HEK293 (cell line): Measurements from ENCODE around the gene TTC39C.
"Not testable (repeated sequence)": the region's sequence is repeated elsewhere in the genome, so short reads cannot be mapped to it uniquely, and the experiment has no call there.

Experiments used
- ZNF391 ChIP-seq: fragments of 450-650 bp; formaldehyde crosslinking; IDR thresholded peaks from 2 replicates; pipeline ENCODE4 v1.5.1; 2016; ENCODE audit warnings: low read depth, missing biosample characterization, missing genetic modification characterization, borderline replicate concordance
- TF ChIP-seq, protein P1 (sequence below): fragments of 450-650 bp; formaldehyde crosslinking; IDR thresholded peaks from 2 replicates; pipeline ENCODE4 v1.5.1; 2016; ENCODE audit warnings: missing biosample characterization, missing genetic modification characterization
- TF ChIP-seq, protein P2 (sequence below): fragments of 450-650 bp; formaldehyde crosslinking; IDR thresholded peaks from 2 replicates; pipeline ENCODE4 v1.5.1; 2016; ENCODE audit warnings: missing biosample characterization, missing genetic modification characterization, low read depth
- TF ChIP-seq, protein P3 (sequence below): fragments of 450-650 bp; formaldehyde crosslinking; IDR thresholded peaks from 2 replicates; pipeline ENCODE4 v1.5.1; 2016; ENCODE audit warnings: missing biosample characterization, missing genetic modification characterization

DNA sequence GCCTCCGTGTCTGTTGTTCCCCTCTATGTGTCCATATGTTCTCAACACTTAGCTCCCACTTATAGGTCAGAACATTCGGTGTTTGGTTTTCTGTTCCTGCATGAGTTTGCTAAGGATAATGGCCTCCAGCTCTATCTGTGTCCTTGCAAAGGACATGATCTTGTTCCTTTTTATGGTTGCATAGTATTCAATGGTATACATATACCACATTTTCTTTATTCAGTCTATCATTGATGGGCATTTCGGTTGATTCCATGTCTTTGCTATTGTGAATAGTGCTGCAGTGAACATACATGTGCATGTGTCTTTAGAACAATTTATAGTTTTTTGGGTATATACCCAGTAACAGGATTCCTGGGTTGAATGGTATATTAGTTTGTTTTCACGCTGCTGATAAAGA lies 44.8 kb downstream of the TTC39C start:
- not testable (repeated sequence) for TF ChIP-seq ZNF391 (tag by site-specific recombination)
- TF ChIP-seq, protein P1, sequence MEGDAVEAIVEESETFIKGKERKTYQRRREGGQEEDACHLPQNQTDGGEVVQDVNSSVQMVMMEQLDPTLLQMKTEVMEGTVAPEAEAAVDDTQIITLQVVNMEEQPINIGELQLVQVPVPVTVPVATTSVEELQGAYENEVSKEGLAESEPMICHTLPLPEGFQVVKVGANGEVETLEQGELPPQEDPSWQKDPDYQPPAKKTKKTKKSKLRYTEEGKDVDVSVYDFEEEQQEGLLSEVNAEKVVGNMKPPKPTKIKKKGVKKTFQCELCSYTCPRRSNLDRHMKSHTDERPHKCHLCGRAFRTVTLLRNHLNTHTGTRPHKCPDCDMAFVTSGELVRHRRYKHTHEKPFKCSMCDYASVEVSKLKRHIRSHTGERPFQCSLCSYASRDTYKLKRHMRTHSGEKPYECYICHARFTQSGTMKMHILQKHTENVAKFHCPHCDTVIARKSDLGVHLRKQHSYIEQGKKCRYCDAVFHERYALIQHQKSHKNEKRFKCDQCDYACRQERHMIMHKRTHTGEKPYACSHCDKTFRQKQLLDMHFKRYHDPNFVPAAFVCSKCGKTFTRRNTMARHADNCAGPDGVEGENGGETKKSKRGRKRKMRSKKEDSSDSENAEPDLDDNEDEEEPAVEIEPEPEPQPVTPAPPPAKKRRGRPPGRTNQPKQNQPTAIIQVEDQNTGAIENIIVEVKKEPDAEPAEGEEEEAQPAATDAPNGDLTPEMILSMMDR: not testable (repeated sequence)
- TF ChIP-seq, protein P2, sequence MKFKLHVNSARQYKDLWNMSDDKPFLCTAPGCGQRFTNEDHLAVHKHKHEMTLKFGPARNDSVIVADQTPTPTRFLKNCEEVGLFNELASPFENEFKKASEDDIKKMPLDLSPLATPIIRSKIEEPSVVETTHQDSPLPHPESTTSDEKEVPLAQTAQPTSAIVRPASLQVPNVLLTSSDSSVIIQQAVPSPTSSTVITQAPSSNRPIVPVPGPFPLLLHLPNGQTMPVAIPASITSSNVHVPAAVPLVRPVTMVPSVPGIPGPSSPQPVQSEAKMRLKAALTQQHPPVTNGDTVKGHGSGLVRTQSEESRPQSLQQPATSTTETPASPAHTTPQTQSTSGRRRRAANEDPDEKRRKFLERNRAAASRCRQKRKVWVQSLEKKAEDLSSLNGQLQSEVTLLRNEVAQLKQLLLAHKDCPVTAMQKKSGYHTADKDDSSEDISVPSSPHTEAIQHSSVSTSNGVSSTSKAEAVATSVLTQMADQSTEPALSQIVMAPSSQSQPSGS (tag by site-specific recombination): not testable (repeated sequence)
- TF ChIP-seq, protein P3, sequence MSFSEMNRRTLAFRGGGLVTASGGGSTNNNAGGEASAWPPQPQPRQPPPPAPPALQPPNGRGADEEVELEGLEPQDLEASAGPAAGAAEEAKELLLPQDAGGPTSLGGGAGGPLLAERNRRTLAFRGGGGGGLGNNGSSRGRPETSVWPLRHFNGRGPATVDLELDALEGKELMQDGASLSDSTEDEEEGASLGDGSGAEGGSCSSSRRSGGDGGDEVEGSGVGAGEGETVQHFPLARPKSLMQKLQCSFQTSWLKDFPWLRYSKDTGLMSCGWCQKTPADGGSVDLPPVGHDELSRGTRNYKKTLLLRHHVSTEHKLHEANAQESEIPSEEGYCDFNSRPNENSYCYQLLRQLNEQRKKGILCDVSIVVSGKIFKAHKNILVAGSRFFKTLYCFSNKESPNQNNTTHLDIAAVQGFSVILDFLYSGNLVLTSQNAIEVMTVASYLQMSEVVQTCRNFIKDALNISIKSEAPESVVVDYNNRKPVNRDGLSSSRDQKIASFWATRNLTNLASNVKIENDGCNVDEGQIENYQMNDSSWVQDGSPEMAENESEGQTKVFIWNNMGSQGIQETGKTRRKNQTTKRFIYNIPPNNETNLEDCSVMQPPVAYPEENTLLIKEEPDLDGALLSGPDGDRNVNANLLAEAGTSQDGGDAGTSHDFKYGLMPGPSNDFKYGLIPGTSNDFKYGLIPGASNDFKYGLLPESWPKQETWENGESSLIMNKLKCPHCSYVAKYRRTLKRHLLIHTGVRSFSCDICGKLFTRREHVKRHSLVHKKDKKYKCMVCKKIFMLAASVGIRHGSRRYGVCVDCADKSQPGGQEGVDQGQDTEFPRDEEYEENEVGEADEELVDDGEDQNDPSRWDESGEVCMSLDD (tag by site-specific recombination): not testable (repeated sequence)
